Fibroblast of lung (primary cell): ENCODE results near the gene COG5. TPM values are rescaled to one million over a fixed set of nuclear protein-coding genes. Genes with fewer than 3 reads are reported as not detected.

Experiments
- DNase-seq, 2 donors: peaks; one replicate each; pipeline versions ENCODE4 v3.0.0 to v3.0.0-alpha.2; 2010; ENCODE audit warnings: low read depth in 2 of 2
- H2AFZ ChIP-seq: 2 replicates; pipeline ENCODE4 v1.5.1; 2012; ENCODE audit warnings: low read length, control low read depth, inconsistent platforms
- H3K27ac ChIP-seq: 2 replicates; pipeline ENCODE4 v1.5.1; 2011; ENCODE audit warnings: low read length, control low read depth; ENCODE audit not compliant: insufficient read depth
- H3K27me3 ChIP-seq: 2 replicates; pipeline ENCODE4 v1.5.1; 2011; ENCODE audit warnings: mild to moderate bottlenecking, low read length; ENCODE audit not compliant: control insufficient read depth, insufficient read depth
- H3K36me3 ChIP-seq: 2 replicates; pipeline ENCODE4 v1.5.1; 2011; ENCODE audit warnings: low read length; ENCODE audit not compliant: control insufficient read depth, insufficient read depth
- H3K4me1 ChIP-seq: 2 replicates; pipeline ENCODE4 v1.5.1; 2011; ENCODE audit warnings: low read length; ENCODE audit not compliant: control insufficient read depth, insufficient read depth; ENCODE audit errors: extremely low read depth
- H3K4me2 ChIP-seq: 2 replicates; pipeline ENCODE4 v1.5.1; 2011; ENCODE audit warnings: low read length, control low read depth; ENCODE audit not compliant: insufficient read depth; ENCODE audit errors: extremely low read depth
- H3K4me3 ChIP-seq, 4 experiments: fragments of 200-600 bp in 1 of 4; sonication (generic) in 1 of 4; replicated peaks in 1 of 4; 2 replicates each; pipeline ENCODE4 v1.5.1; 2011 to 2016; ENCODE audit warnings: low read length in 4 of 4, low read depth in 3 of 4, mild to moderate bottlenecking in 3 of 4, control low read depth in 2 of 4, inconsistent platforms in 1 of 4, mixed read lengths in 1 of 4; ENCODE audit not compliant: insufficient read depth in 1 of 4; ENCODE audit errors: control extremely low read depth in 1 of 4
- H3K79me2 ChIP-seq: 2 replicates; pipeline ENCODE4 v1.5.1; 2012; ENCODE audit warnings: mild to moderate bottlenecking, low read length, inconsistent platforms; ENCODE audit not compliant: control insufficient read depth, insufficient read depth
- H3K9ac ChIP-seq: 2 replicates; pipeline ENCODE4 v1.5.1; 2011; ENCODE audit warnings: mild to moderate bottlenecking, low read length, control low read depth; ENCODE audit not compliant: insufficient read depth
- H3K9me3 ChIP-seq: 2 replicates; pipeline ENCODE4 v1.5.1; 2012; ENCODE audit warnings: low read depth, low read length; ENCODE audit not compliant: control insufficient read depth, insufficient read depth
- H4K20me1 ChIP-seq: 2 replicates; pipeline ENCODE4 v1.5.1; 2011; ENCODE audit warnings: low read length; ENCODE audit not compliant: control insufficient read depth, insufficient read depth; ENCODE audit errors: extremely low read depth
- CTCF ChIP-seq, 2 donors: IDR thresholded peaks in 1 of 2; conservative IDR thresholded peaks in 1 of 2; 1 replicate in 1 of 2; 2 replicates in 1 of 2; pipeline ENCODE4 v1.5.1; 2011 to 2012; ENCODE audit warnings: low read length in 2 of 2, control low read depth in 1 of 2, inconsistent platforms in 1 of 2, low read depth in 1 of 2, mild to moderate bottlenecking in 1 of 2
- EZH2 ChIP-seq: IDR thresholded peaks from 2 replicates; pipeline ENCODE4 v1.5.1; 2012; ENCODE audit warnings: low read length, control low read depth, mild to moderate bottlenecking; ENCODE audit errors: missing control alignments
- polyA plus RNA-seq, 2 donors: library from polyadenylated mRNA; depleted of rRNA in 1 of 2; stranded (reverse) in 1 of 2; unstranded in 1 of 2; fragments of >200 nt; gene quantifications; 2 replicates each; pipeline ENCODE4 v1.2.1, GENCODE V29; 2011 to 2012; ENCODE audit warnings: missing spikeins in 1 of 2
- total RNA-seq: library from RNA; depleted of rRNA; stranded (reverse); fragments of >200 nt; gene quantifications from 2 replicates; pipeline ENCODE4 v1.2.1, GENCODE V29; 2014

Gene COG5
- total and polyA plus RNA-seq, 2 donors (not counting 1 experiment from before 2014, with no cell fraction given) = 34.5 to 40.3 TPM

DNA sequence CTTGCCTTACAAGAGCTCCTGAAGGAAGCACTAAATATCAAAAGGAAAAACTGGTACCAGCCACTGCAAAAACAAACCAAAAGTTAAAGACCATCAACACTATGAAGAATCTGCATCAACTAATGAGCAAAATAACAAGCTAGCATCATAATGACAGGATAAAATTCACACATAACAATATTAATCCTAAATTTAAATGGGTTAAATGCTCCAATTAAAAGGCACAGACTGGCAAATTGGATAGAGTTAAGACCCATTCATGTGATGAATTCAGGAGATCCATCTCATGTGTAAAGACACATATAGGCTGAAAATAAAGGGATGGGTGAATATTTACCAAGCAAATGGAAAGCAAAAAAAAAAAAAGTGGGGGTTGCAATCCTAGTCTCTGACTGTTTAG is 29.6 kb downstream of the COG5 start:
- no peak overlapping the region for H3K4me2 ChIP-seq
- H4K20me1 ChIP-seq = no peaks in the 10 kb centered on the region
- H3K27me3 ChIP-seq = no peaks in the 10 kb centered on the region
- H3K4me1 ChIP-seq = no peaks in the 10 kb centered on the region
- H3K9ac ChIP-seq = no peak overlapping the region
- no peak overlapping the region for H2AFZ ChIP-seq
- no peak for DNase-seq
- H3K27ac ChIP-seq = no peak overlapping the region
- no peak overlapping the region for H3K4me3 ChIP-seq
- no peaks in the 10 kb centered on the region for H3K9me3 ChIP-seq
- H3K79me2 ChIP-seq = no peaks in the 10 kb centered on the region
- no peak for TF ChIP-seq EZH2
- no peak for TF ChIP-seq CTCF (conservative IDR thresholded peaks at IDR 0.05 in 1 of 2, IDR thresholded peaks at IDR 0.05 in 1 of 2; ENCODE audit: low read depth in 1 of 2, low read length in 2 of 2)
- no peaks in the 10 kb centered on the region for H3K36me3 ChIP-seq

DNA sequence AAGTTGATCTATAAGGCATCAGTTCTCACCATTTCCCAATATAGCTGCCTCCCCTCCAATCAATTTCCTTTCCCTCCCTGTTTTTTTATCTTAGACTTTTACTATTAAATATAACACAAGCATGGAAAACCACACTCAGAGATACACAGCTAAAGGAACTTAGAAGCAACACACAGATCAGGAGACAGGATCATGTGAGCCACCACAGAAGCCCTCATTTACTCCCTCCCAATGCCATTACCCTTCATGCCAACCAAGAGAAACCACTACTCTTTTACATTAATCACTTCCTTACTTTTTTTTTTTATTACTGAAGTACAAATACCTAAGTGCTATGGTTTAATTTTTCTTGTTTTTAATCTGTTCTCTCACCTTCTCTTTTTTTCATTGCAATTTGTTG is 33.0 kb downstream of the COG5 start:
- H3K4me1 ChIP-seq = no peaks in the 10 kb centered on the region

DNA sequence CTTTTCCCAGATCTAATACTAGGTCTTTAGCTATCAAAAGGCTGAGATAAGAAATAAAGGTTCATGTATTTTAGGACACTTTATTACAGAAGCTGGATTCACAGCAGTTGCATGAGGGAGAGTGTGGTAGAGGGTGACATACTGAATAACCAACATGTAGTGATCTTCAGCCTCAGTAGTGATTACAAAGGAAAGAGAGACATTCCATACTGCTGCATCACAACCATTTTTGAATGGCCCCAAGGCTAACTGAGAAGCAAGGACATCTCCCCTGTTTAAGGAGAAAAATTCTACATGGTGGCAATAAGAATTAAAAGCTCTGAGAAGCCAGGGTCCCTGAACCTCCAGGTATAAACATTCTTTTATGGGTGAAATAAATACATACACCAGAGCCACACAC is 35.3 kb downstream of the COG5 start:
- no peak overlapping the region for H3K4me3 ChIP-seq
- no peaks in the 10 kb centered on the region for H4K20me1 ChIP-seq
- H3K4me2 ChIP-seq = no peak overlapping the region
- no peaks in the 10 kb centered on the region for H3K79me2 ChIP-seq
- DNase-seq = peak; percentile 19 to 78
- TF ChIP-seq CTCF (conservative IDR thresholded peaks at IDR 0.05 in 1 of 2, IDR thresholded peaks at IDR 0.05 in 1 of 2; ENCODE audit: low read depth in 1 of 2, low read length in 2 of 2) (no peak), EZH2 (no peak)
- no peaks in the 10 kb centered on the region for H3K36me3 ChIP-seq
- no peak overlapping the region for H3K9ac ChIP-seq
- no peak overlapping the region for H3K27ac ChIP-seq
- no peaks in the 10 kb centered on the region for H3K9me3 ChIP-seq
- no peaks in the 10 kb centered on the region for H3K4me1 ChIP-seq
- H2AFZ ChIP-seq = no peak overlapping the region
- no peaks in the 10 kb centered on the region for H3K27me3 ChIP-seq

More for the DNA sequence above, 33.0 kb downstream of the COG5 start:
- no peak for TF ChIP-seq CTCF (conservative IDR thresholded peaks at IDR 0.05 in 1 of 2, IDR thresholded peaks at IDR 0.05 in 1 of 2; ENCODE audit: low read depth in 1 of 2, low read length in 2 of 2)
- TF ChIP-seq EZH2 = no peak
- no peak overlapping the region for H3K27ac ChIP-seq
- no peak overlapping the region for H3K4me3 ChIP-seq
- no peaks in the 10 kb centered on the region for H3K36me3 ChIP-seq
- DNase-seq = no peak
- H3K4me2 ChIP-seq = no peak overlapping the region
- no peak overlapping the region for H2AFZ ChIP-seq
- H3K9ac ChIP-seq = no peak overlapping the region
- no peaks in the 10 kb centered on the region for H3K79me2 ChIP-seq
- H3K27me3 ChIP-seq = no peaks in the 10 kb centered on the region
- H4K20me1 ChIP-seq = no peaks in the 10 kb centered on the region
- no peaks in the 10 kb centered on the region for H3K9me3 ChIP-seq
